Measurements from ENCODE around the gene CSNK2A3. TPM values are rescaled to one million over a fixed set of nuclear protein-coding genes. Genes with fewer than 3 reads are reported as not detected.

The CSNK2A3 gene
- total RNA-seq, 1 donor from 2014 or later, result 2.0 TPM

DNA sequence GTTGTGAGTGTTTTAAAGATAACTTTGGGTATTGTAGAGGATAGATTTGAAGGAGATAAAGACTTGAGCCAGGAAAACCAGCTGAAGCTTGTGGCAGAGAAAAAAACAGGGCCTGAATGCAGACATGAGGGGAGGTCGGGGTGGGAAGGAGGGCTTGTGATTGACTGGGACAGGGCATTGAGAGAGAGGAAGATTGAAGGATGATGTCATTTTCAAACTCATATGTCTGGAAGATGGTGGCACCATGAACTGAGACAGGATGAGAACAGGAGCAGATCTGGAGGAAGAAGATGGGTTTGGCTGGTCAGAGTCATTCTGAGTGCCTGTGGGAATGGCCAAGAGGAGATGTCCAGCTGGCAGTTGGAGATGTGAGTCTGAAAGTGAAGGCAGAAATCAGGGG, 14.7 kb downstream of the CSNK2A3 start:
- no peak for DNase-seq (ENCODE audit: low spot score)

DNA sequence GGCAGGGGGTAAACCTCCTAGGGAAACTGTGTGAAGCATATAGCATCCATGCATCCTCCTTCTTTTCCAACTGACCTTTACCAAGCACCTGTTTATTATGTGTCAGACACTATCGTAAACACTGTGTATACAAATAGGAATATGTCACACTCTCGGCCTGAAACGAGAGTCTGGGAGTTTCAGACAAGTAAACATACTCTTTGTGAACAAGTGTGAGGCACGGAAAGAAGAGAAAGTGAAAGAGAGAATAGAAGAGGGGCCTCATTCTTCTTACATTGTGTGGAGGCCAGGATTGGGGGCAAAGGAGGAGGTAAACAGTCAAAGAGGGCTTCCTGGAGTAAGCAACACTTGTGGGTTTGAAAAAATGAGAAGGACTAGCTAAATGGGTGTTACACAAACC, 16.4 kb downstream of the CSNK2A3 start:
- no peak for DNase-seq (ENCODE audit: low spot score)

DNA sequence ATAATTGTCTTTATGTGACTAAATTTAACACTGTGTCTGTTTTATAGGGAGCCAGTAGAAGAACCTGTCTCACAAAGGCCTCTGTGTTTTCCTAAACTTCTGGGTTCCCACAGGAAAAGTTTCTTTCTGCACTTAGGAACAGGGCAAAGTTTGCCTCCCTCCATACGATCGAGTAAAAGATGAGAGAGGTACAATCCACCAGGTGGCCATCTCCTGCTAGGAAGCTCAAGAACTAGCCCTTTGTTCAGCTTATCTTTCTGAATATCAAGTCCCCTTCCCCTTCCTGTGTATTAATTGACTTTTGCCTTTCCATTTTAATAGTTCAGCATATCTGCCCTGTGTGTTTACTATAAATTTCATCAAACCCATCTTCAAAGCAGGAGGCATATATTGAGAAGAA, 18.0 kb downstream of the CSNK2A3 start:
- DNase-seq (ENCODE audit: low spot score), result no peak

DNA sequence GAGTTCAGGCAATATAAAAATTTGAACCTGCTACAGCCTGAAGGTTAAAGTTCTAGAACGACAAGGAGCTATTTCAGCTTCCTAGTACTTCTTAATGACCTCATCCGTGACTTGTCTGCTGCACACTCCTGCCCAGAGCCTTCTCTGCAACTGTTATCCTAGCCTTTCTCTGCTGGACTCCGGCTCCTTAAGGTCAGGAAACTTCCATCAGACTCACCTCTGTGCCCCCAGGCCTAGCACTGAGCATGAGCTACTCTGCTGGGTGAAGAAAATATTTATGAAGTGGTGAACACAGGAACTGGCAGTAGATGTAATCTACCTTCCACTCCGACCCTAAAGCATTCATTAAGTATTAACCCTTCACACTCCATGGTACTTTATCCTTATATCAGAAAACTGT, 18.4 kb downstream of the CSNK2A3 start:
- no peak for DNase-seq (ENCODE audit: low spot score)

DNA sequence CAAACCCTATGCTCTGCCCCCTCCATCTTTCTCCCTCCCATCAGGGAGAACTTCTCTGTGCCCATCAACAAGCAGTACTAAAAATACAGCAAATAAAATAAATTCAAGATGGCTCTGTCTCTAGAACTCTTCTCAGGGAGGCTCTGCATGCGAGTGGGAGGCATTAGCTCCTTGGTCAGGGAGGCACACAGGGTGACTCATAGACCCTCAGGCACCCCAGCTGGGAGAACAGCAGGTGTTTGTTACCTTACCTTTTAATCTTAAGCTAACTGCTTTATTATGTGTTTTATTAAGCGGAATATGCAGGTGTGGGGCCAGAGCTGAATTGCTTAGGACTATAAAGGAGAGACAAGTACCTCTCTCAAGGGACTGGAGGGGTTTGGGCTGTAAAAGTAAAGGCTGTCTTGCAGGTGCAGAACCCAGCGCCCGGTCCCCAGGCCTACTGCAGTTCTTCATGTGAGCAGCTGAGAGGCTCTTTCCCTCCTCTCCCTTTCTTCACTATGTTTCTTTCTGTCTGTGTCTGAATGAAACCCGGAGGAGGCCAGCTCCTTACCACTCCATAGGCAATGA, 20.8 kb downstream of the CSNK2A3 start:
- no peak for DNase-seq (ENCODE audit: low spot score)

DNA sequence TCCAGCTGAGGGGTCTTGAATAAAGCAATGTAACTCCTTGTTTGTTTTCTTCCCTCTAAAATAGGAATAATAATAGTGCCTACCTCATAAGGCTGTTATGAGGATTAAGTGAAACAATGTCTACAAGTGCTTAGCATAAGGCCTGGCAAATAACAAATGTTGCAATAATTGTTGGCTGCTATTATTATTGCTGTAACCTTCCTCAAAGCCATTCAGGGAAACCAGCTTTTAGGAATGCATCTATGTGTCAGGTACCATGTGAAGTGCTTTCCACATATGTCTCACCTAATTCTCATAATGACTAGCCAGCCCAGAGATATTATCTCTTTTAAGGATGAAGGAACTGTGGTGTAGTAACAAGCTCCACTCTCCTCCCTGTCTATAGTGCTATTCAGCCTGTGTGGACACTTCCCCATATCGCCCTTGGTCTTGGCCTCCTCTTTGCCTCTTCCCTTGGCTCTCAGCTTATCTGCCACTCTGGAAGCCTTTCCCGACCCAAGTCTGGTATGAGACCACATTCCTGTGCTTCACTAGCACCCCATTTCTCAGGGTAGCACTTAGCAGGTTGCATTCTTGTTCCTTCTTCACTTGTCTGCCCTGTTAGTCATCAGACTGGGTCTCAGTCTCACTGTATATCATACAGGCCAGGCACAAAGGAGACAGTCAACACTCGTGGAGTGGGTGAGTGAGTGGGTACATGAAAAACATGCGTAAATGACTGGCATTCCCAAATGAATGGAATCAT, 23.8 kb downstream of the CSNK2A3 start:
- DNase-seq (ENCODE audit: low spot score), result no peak

DNA sequence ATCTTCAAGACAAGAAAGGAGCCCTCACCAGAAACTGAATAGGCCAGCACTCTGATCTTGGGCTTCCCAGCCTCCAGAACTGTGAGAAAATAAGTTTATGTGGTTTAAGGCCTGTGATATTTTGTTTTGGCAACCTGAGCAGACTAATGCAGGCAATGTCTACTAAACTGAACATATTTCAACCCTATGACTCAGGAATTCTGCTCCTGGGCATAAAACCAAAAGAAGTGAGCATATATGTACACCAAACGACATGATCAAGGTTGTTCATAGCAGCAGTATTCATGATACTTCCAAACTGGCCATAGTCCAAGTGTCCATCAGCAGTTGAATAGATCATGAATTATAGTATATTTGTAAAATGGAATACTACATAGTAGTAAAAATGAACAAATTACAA, 29.0 kb downstream of the CSNK2A3 start:
- DNase-seq (ENCODE audit: low spot score), result no peak

DNA sequence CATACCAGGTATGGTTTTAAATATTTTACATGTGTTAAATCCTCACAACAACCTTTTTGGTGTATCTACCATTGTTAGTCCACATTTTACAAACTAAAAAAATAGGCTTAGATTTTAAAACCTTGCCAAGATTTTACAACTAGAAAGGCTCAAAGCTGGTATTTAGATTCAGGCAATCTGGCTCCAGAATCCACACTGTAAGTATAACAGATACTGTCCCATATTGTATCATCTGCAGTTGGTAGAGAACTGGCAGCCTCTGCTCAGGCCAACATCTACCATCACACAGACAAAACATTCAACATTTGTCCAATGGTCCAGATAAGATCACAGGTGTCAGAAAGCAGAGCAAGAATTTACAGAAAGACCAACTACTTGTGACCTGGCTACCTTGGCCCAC, 30.9 kb downstream of the CSNK2A3 start:
- DNase-seq (ENCODE audit: low spot score), result no peak

DNA sequence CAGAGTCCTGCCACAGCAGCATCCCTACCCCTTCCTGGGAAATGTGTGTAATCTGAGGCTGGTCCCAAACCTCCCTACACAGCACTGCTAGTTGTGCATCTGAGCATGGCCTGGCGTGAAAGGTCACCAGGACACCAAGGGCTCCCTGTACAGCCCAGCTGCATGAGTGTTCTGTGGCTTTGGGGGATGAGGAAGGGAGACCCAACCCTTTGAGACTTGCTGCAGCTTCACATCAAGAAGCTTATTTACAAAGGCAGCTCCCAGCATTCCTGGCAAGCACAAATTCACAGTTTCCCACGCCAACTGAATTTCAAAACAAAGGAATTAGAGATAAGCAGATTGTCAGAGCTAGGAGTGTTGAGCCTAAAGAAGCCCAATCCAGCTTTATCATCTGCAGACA, 32.2 kb downstream of the CSNK2A3 start:
- DNase-seq (ENCODE audit: low spot score), result no peak

DNA sequence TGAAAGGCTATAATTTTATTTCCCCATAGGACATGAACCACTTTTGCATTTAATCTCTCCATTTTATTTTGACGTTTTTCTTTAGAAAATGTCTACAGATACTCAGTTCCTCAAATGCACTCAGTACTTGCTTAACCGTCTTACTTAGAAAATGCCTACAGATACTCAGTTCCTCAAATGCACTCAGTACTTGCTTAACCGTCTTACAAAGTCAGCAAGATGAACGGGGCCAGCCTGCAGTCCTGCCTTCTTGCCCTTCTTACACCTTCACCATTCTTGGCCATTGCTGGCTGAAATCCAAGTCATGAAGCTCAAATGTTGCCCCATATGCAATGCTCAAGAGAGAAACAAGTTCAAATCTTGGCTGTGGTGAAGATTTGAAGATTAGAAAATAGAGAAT, 34.1 kb downstream of the CSNK2A3 start:
- no peak for DNase-seq (ENCODE audit: low spot score)

DNA sequence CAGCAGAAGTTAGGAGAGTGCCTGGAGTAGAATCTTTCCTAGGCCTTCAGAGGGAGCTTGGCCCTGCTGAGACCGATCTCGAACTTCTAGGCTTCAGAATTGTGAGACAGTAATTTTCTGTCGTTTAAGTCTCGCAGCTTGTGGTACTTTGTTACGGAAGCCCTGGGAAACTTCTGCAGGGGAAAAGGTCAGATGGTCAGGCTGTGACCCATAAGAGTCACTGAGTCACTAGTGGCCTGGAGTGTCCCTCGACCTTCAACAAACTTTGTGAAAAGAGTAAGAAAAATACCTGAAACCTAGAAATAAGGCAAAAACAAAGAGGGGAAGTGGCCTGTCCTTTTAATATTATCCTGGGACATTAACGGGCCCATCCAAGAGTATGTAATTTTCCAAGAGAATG, 34.6 kb downstream of the CSNK2A3 start:
- no peak for DNase-seq (ENCODE audit: low spot score)

DNA sequence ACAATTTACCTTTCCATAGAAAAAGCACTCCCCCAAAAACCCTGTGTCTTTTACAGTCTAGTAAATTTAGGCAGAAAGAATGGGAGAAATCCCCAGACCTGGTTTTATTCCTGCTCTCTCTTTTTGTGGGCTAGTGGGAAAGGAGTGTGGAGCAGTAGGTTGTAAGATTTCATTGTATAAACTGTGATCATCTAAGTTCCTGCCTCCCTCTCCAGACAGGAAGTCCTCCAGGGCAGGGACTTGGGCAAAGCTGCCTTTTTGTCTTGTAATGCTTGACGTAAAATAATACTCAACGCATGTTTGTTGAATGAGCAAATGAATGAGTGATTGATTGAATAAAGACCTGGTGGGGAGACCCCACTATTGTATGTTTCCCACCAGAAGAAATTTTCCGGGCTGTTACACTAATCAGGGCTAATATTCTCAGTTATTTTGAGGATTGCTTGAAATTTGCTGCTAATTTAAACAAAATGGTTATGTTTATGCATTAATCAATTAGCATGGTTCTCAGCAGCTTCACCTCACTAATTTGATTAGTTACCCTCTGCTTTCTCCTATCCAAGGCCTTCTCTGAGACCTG, 36.3 kb downstream of the CSNK2A3 start:
- no peak for DNase-seq (ENCODE audit: low spot score)

DNA sequence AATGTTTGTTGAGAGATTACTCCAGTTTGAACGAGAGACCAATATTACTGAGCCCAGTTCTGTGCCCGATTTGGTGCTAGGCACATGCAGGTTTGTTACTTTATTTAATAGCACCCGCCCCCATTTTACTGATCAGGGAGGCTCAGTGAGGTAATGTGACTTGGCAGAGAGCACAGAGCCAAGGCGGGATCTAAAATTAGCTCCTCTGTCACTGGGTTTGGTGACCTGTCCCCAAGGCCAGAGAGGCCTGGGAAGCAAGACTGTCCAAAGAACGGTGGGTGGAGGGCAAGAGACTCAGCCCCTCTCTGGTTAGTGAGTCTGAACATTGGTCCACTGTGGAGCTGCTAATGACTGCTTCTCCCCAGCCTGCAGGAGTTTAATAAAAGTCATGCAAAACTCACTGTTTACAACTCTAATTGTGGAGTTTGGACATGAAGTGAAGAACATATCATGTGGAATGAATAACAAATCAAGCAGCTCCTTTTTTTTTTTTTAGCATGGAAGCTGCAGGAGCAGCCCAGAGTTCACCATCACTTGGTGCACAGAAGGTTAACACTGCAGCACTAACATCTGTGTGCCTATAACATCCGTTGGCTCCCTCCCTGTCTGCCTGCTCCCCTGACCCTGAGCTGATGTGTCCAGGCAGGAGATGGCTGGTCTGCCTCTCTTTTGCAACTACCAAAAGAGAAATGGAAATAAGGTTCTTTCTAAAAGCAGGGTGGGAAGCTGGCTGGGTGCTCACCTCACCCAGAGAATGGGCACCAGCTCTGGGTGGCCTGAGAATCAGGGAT, 39.0 kb downstream of the CSNK2A3 start:
- no peak for DNase-seq (ENCODE audit: low spot score)

DNA sequence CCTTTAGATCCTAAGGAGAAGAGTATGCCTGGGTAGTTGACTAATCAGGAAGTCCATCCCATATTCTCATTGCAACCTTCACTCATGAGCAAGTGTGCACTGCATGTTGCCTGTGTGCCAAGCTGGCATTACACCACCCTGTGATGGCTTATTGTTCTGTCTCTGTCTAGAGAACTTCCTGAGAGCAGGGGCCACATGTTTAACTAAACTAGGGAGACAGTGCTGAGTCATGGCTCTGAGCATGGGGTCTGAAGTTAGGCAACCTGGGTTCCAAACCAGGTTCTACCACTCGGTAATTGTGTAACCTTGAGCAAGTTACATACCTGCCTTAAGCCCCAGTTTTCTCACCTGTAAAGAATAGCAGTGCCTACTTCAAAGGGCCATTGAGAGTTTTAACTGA, 39.6 kb downstream of the CSNK2A3 start:
- no peak for DNase-seq (ENCODE audit: low spot score)

DNA sequence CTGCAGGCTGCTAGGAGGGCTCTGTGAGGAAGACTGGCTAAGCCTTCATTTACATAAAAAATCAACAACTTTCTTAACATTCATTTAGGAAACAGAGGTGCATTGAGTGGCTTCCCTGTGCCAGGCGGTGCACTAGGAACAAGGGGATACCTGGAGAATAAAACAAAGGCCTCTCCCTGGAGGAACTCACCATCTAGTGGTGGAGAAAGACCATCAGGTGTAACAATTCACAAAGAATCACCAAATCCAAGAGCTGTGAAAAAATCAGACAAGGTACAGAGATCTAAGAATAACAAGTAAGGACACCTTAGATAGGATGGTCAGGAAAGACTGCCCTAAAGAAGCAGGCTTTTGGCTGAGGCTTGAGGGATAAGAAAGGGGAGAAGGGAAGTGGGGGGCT, 40.3 kb downstream of the CSNK2A3 start:
- DNase-seq (ENCODE audit: low spot score), result no peak

DNA sequence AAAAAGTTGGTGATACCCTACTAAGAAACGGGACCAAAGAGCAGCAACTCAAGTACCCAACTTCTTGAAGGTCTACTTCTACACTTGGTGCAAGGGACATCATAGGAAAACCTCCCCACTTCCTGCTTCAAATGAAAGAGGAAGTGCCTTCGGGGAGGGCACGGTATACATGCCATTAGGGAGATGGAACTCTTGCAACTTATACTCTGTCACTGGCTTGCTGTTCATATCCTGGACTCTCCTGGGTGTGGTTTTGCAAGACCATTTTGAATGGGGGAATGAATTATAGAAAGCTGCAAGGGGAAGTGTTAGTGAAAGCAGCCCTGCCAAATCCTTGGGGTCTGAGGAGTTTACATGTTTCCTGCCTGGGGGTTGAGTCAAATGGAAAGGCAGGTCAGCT, 41.9 kb downstream of the CSNK2A3 start:
- no peak for DNase-seq (ENCODE audit: low spot score)

DNA sequence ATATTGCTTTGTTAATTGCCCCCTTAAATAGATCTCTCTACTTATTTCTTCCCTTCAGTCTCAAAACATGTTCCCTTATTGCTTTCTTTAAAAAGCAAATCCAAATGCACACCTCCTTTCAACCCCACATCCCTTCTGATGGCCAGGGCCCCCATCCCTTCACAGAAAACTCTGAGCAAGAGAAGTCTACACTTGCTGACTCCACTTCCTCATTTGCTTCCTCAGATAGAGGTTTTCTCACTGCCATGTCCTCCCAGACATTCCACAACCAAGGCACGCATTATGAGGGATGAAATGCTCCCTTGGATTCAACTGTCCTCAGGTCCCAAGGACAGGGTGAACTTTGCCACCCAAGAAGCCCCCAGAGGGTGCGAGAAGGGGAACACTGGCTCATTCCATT, 43.1 kb downstream of the CSNK2A3 start:
- no peak for DNase-seq (ENCODE audit: low spot score)

DNA sequence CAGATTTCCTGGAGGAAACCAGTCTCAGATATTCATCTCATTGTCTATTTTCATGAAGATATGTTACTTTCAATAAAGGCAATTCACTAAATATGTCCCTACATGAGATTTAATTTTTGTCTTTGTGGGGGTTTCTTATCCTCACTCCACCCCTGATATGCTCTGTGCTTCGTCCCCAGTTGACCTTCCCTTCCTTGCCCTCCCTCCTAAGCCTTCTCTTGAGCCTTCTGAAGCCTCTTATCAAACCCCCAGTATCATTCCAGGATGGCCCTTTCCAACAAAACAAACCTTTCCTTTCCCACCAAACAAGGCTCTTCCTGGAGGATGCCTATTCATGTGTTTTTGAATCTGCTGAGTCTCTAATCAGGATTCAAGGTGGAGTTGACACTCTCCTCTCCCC, 44.8 kb downstream of the CSNK2A3 start:
- DNase-seq (ENCODE audit: low spot score), result no peak

DNA sequence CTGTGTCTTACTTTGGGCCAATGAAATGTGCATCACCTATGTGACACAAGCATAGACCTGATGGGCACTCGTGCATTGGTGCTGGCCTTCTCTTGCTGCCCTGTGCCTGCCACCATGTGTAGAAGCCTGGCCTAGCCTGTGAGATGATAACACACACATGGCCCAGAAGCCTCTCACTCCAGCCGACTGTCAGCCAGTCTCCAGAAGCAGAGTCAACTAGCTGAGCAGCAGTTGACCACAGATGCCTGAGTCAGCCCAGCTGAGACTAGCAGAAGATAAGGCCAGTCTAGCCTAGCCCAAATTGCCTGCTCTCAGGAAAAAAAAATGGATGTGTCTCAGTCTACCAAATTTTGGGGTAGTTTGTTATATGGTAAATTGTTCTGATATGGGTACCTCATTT, 46.2 kb downstream of the CSNK2A3 start:
- DNase-seq (ENCODE audit: low spot score), result no peak

DNA sequence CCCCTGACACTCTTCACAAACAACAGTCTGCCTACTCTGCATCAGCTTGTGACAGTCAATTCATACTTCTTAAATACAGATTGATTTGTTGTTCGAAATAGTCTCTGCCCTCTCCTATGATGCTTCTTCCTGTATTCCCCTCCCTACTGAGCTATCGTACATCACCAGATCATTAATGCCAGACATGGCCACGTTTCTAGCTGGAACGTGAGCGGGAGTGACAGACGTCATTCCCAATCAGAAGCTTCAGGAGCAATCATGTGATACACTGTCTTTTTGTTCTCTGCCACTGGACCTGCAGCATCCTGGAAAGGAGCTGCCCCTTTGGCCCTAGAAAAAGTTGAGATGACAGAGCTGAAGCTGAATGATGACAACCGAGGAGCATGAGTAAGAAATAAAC, 48.5 kb downstream of the CSNK2A3 start:
- no peak for DNase-seq (ENCODE audit: low spot score)

DNA sequence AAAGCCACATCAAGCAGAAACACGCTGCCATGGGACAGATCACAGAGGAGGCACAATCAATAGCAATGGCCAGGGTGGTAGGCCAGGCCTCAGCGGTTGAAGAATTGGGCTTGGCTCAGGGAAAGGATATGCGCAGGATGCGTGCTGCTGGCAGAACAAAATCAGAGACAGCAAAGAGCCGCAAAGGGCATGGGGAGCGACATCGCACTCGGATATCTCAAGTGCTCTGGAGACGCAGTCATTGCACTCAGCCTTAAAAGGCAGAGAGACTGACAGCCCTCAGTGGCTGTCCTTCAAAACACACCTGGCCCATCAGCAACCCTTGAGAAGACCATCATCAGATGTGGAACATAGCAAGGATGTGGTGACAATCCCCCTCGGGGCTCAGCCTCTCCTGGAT, 50.5 kb downstream of the CSNK2A3 start:
- no peak for DNase-seq (ENCODE audit: low spot score)
